Mammary epithelial cell (primary cell): Measurements from ENCODE around the gene FSD1.

Experiments
- EZH2 ChIP-seq: IDR thresholded peaks from 2 replicates; pipeline ENCODE4 v1.6.1; 2012; ENCODE audit warnings: low read length, inconsistent platforms, borderline replicate concordance
- TF ChIP-seq, protein P1 (sequence below), 2 donors: IDR thresholded peaks in 1 of 2; conservative IDR thresholded peaks in 1 of 2; 2 replicates each; pipeline ENCODE4 v1.5.1; 2011 to 2012; ENCODE audit warnings: inconsistent platforms in 2 of 2, low read length in 2 of 2, mild to moderate bottlenecking in 2 of 2, control low read depth in 1 of 2, low read depth in 1 of 2; ENCODE audit not compliant: insufficient read depth in 1 of 2; ENCODE audit errors: extremely low read depth in 1 of 2

DNA sequence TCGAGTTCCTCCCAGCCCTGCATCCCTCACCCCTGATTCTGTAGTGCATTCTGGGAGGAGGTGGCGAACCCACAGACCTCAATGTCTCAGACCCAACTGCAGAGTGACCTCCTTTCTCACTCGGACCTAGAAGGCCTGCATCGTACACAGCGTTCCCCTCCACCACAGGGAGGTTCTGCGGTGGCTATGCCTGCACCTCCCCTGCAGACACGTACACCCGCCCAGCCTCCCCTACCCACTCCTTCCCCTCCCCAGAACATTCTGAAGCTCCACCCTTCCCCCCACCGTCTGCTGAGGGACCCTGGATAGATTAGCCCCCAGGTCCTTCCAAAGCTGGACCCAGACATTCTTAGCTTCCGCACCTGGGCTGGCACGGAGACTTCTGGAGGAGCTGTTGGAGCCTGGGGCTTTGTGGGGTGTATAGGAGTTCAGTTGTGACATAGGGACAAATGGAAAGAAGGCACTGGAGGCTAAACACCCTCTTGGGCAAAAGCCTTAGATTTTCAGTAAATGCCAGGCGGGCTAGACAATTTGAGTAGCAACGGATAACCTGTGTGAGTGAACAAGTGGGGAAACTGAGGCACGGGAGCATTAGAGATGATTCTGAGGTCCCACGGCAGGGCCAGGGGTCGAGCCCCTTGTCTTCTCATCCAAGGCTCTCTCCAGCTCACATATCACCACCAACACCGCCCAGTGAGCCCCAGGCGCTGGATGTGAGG, 420 bp upstream of the FSD1 start:
- TF ChIP-seq, protein P1, sequence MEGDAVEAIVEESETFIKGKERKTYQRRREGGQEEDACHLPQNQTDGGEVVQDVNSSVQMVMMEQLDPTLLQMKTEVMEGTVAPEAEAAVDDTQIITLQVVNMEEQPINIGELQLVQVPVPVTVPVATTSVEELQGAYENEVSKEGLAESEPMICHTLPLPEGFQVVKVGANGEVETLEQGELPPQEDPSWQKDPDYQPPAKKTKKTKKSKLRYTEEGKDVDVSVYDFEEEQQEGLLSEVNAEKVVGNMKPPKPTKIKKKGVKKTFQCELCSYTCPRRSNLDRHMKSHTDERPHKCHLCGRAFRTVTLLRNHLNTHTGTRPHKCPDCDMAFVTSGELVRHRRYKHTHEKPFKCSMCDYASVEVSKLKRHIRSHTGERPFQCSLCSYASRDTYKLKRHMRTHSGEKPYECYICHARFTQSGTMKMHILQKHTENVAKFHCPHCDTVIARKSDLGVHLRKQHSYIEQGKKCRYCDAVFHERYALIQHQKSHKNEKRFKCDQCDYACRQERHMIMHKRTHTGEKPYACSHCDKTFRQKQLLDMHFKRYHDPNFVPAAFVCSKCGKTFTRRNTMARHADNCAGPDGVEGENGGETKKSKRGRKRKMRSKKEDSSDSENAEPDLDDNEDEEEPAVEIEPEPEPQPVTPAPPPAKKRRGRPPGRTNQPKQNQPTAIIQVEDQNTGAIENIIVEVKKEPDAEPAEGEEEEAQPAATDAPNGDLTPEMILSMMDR (conservative IDR thresholded peaks at IDR 0.05 in 1 of 2, IDR thresholded peaks at IDR 0.05 in 1 of 2; ENCODE audit: extremely low read depth in 1 of 2, insufficient read depth in 1 of 2, low read depth in 1 of 2, low read length in 2 of 2) = no peak
- TF ChIP-seq EZH2 = no peak
